Testis (tissue), 3 donors: ENCODE data around the gene TMA7B. TPM values are rescaled to one million over a fixed set of nuclear protein-coding genes. Genes with fewer than 3 reads are reported as not detected.

ENCODE experiments used
- DNase-seq: peaks from one replicate; pipeline ENCODE4 v3.0.0-alpha.2; 2019
- H3K27ac ChIP-seq, 2 donors: fragments of 200-600 bp; sonication (generic); one replicate each; pipeline ENCODE4 v1.5.1; 2019
- H3K27me3 ChIP-seq: fragments of 200-600 bp; sonication (generic); one replicate; pipeline ENCODE4 v1.5.1; 2019
- H3K36me3 ChIP-seq: fragments of 200-600 bp; sonication (generic); one replicate; pipeline ENCODE4 v1.5.1; 2017; ENCODE audit warnings: low read depth; ENCODE audit errors: missing control alignments
- H3K4me1 ChIP-seq: fragments of 200-600 bp; sonication (generic); one replicate; pipeline ENCODE4 v1.5.1; 2019
- H3K4me3 ChIP-seq, 2 donors: fragments of 200-600 bp; sonication (generic); one replicate each; pipeline ENCODE4 v1.5.1; 2017 to 2019
- H3K9me3 ChIP-seq: fragments of 200-600 bp; sonication (generic); one replicate; pipeline ENCODE4 v1.5.1; 2017
- CTCF ChIP-seq, 3 experiments: fragments of 450-650 bp in 2 of 3; fragments of 200-600 bp in 1 of 3; sonication (generic) in 1 of 3; IDR thresholded peaks; one replicate each; pipeline ENCODE4 v1.5.1; 2016 to 2019; ENCODE audit warnings: antibody characterized with exemption in 3 of 3, mild to moderate bottlenecking in 2 of 3, moderate library complexity in 1 of 3
- POLR2A ChIP-seq: fragments of 450-650 bp; IDR thresholded peaks from one replicate; pipeline ENCODE4 v1.6.1; 2017; ENCODE audit warnings: antibody characterized with exemption, mild to moderate bottlenecking, moderate library complexity
- WGBS, 2 donors: methylation state at CpG; one replicate each; pipeline ENCODE4 v1.1.5; 2018; 5-methylcytosine and 5-hydroxymethylcytosine counted together
- intact Hi-C: fragments of 100-400 bp; cut with DNase I; formaldehyde crosslinking; loops from one replicate; pipeline ENCODE4 v1.15.1; 2023; ENCODE audit warnings: low total_unique reads
- polyA plus RNA-seq: library from polyadenylated mRNA; stranded (reverse); fragments of 350-450 nt; fragmentation: Illumina TruSeq; extraction: RNeasy Lipid Tissue Mini Kit (QIAGEN cat#74804); gene quantifications from one replicate; pipeline ENCODE4 v1.2.3, GENCODE V29; 2014; ENCODE audit warnings: low read depth, low replicate concordance; ENCODE audit not compliant: insufficient read depth
- total RNA-seq, 2 donors: library from RNA; depleted of rRNA; stranded (reverse); fragments of >200 nt; gene quantifications; one replicate each; pipeline ENCODE4 v1.2.3, GENCODE V29; 2016

Gene TMA7B
- total and polyA plus RNA-seq, 3 donors from 2014 or later, result 0.43 to 0.47 TPM; not detected in 1

- H3K4me1 ChIP-seq, result no peaks in the 10 kb centered on the region
- H3K36me3 ChIP-seq, result no peaks in the 10 kb centered on the region
- no peak overlapping the region for H3K27ac ChIP-seq
- no peaks in the 10 kb centered on the region for H3K27me3 ChIP-seq
- intact Hi-C loops, result no loop called here
- TF ChIP-seq CTCF (IDR thresholded peaks at IDR 0.05) (no peak), POLR2A (no peak)
- WGBS, 2 donors, result 70 to 72% methylated on average over 6 of the region's 6 CpGs
- H3K9me3 ChIP-seq, result no peaks in the 10 kb centered on the region
- no peak overlapping the region for H3K4me3 ChIP-seq
- DNase-seq, result no peak
Measured at GRCh38 chr22:39935612-39936011, 24.6 kb upstream of the TMA7B start.

DNA sequence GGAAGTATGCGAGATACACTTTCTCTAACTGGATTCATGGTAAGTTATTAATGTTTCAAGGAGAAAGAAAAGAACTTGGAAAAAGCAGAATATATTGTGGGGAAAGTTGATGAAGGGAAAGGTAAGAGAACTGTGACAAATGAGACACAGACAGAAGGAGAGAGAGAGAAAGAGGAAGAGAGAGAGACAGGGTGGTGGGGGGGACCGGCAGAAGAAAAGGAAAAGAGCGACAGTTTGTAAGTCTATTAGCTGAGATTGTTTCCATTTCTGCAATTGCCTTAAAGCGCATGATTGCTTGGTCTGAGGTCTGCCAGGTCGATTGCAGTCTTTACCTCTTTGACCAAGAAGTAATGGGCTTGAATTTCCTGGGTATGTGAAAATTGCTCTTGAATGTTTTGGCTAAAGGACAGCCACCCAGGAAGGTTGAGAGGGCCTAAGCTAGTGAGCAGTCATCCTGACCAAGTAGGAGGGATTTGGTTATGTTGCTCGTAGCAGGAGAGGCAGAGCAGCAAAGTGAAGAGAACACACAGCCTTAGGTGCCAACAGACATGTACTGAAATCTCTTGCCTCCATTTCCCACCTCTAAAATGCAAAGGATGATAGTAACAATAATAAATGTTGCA is 23.6 kb upstream of the TMA7B start:
- Histone ChIP-seq H3K27me3 (no peaks in the 10 kb centered on the region), H3K27ac (no peak overlapping the region), H3K36me3 (no peaks in the 10 kb centered on the region), H3K9me3 (no peaks in the 10 kb centered on the region), H3K4me3 (no peak overlapping the region), H3K4me1 (no peaks in the 10 kb centered on the region)
- intact Hi-C loops, result no loop called here
- no peak for DNase-seq
- 82 to 83% methylated on average over 6 of the region's 6 CpGs for WGBS, 2 donors
- TF ChIP-seq CTCF (IDR thresholded peaks at IDR 0.05) (no peak), POLR2A (no peak)

DNA sequence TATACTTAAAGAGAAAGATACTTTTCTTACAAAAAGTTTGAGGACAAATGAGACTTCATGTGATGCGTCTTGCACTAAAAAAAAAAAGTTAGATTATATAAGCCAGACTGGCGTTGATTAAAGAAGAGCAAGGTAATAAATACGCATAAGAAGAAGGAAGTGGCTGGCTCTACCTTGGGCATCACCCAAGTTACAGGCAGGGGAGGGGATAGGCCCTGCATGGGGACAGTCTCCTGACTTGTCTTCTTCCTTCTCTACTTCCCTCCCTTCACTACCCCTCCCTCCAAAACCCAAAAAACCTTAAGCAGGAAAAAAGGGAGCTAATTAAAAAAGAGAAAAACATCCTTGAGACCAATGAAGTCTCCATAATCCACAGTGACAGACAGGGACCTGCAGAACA is 22.3 kb upstream of the TMA7B start:
- 76 to 91% methylated on average over 3 of the region's 3 CpGs for WGBS, 2 donors
- TF ChIP-seq CTCF (IDR thresholded peaks at IDR 0.05), result no peak
- no peak for TF ChIP-seq POLR2A
- no peak overlapping the region for H3K27ac ChIP-seq
- intact Hi-C loops, result no loop called here
- no peak for DNase-seq
- no peak overlapping the region for H3K4me3 ChIP-seq
- no peaks in the 10 kb centered on the region for H3K36me3 ChIP-seq
- H3K27me3 ChIP-seq, result no peaks in the 10 kb centered on the region
- no peaks in the 10 kb centered on the region for H3K9me3 ChIP-seq
- no peaks in the 10 kb centered on the region for H3K4me1 ChIP-seq

DNA sequence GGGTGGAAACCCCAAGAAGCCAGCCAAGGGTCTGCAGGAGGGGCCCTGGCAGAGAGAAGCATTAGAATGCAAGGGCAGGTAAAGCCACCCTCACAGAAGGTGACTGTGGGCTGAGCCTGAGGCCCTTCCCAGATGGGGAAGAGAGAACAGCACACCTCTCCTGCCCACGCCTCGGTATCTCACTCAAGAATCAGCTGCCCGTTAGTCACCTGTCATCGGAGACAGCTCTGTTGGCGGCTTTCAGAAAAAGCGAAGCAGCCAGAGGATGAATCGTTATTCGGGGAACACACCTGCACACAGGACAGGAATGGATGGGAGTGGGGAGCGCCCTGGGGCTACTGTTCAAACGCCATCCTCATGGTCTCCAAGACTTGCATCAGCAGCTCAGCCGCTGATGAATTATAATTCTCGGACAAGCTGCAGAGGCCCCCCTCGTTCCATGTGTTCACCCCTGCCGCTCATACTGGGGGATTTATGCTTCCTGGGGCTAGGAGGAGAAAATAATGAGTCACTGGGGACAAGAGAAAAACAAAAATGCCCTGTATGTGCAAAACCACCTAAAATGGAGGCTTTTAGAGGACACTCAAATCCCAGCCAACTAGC is 21.6 kb upstream of the TMA7B start:
- DNase-seq, result no peak
- no peaks in the 10 kb centered on the region for H3K27me3 ChIP-seq
- no peak overlapping the region for H3K27ac ChIP-seq
- intact Hi-C loops, result no loop called here
- no peaks in the 10 kb centered on the region for H3K9me3 ChIP-seq
- TF ChIP-seq POLR2A, result no peak
- no peaks in the 10 kb centered on the region for H3K4me1 ChIP-seq
- no peak overlapping the region for H3K4me3 ChIP-seq
- no peaks in the 10 kb centered on the region for H3K36me3 ChIP-seq
- 84 to 87% methylated on average over 14 of the region's 14 CpGs for WGBS, 2 donors

DNA sequence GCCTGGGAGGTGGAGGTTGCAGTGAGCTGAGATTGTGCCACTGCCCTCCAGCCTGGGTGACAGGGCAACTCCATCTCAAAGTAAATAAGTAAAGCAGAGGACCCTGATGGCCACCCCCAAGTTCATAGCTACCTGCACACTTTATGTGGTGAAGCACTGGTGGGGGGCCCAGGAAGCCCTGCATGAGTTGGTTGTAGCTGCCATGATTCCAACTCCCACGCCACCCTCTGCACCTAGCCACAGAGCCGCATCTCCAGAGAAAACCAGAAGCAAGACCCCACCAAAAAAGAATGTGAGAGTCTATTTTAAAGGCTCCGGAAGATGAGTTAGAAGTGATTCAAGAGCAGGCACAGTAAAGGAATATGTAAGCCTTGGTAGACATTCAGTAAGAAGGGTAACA is 20.4 kb upstream of the TMA7B start:
- no peak overlapping the region for H3K27ac ChIP-seq

More for the DNA sequence above, 20.4 kb upstream of the TMA7B start:
- H3K4me1 ChIP-seq, result no peaks in the 10 kb centered on the region
- intact Hi-C loops, result no loop called here
- no peak overlapping the region for H3K4me3 ChIP-seq
- H3K36me3 ChIP-seq, result no peaks in the 10 kb centered on the region
- no peaks in the 10 kb centered on the region for H3K27me3 ChIP-seq
- TF ChIP-seq CTCF (IDR thresholded peaks at IDR 0.05) (no peak), POLR2A (no peak)
- WGBS, 2 donors, result 91 to 92% methylated on average over 3 of the region's 3 CpGs
- no peak for DNase-seq
- H3K9me3 ChIP-seq, result no peaks in the 10 kb centered on the region
